HepG2 (cell line): Measurements from ENCODE around the gene POU3F3.

Experiments used
- AHR ChIP-seq: IDR thresholded peaks from 2 replicates; pipeline ENCODE4 v1.6.1; 2018; ENCODE audit warnings: missing genetic modification reagents, missing compliant biosample characterization
- ATF1 ChIP-seq: IDR thresholded peaks from 2 replicates; pipeline ENCODE4 v1.6.1; 2016; ENCODE audit warnings: mild to moderate bottlenecking, control low read depth
- ETV5 ChIP-seq: IDR thresholded peaks from 2 replicates; pipeline ENCODE4 v1.6.1; 2018; ENCODE audit warnings: missing biosample characterization, missing genetic modification reagents, inconsistent platforms, borderline replicate concordance
- EZH2 ChIP-seq: conservative IDR thresholded peaks from 2 replicates; pipeline ENCODE4 v1.6.1; 2012; ENCODE audit warnings: mild to moderate bottlenecking, low read depth, low read length, moderate library complexity
- NFIC ChIP-seq: IDR thresholded peaks from 2 replicates; pipeline ENCODE4 v1.6.1; 2012; ENCODE audit warnings: mild to moderate bottlenecking, low read length, inconsistent platforms
- NR2F6 ChIP-seq, 2 experiments: IDR thresholded peaks; 2 replicates each; pipeline ENCODE4 v1.6.1; 2016; ENCODE audit warnings: antibody characterized with exemption in 1 of 2, mild to moderate bottlenecking in 1 of 2
- PHF21A ChIP-seq: sonication (generic); formaldehyde crosslinking; IDR thresholded peaks from 2 replicates; pipeline ENCODE4 v1.5.0; 2020; ENCODE audit warnings: mild to moderate bottlenecking, missing genetic modification reagents
- RAD51 ChIP-seq: fragments of 450-650 bp; IDR thresholded peaks from 2 replicates; pipeline ENCODE4 v1.6.1; 2016; ENCODE audit warnings: borderline replicate concordance
- RNF2 ChIP-seq: fragments of 450-650 bp; conservative IDR thresholded peaks from 2 replicates; pipeline ENCODE4 v1.6.1; 2016; ENCODE audit warnings: low read depth
- YY1 ChIP-seq: IDR thresholded peaks from 2 replicates; pipeline ENCODE4 v1.6.1; 2011; ENCODE audit warnings: low read length, low read depth, moderate library complexity, mild to moderate bottlenecking; ENCODE audit not compliant: insufficient read depth, insufficient replicate concordance
- ZNF263 ChIP-seq: sonication (generic); formaldehyde crosslinking; IDR thresholded peaks from 2 replicates; pipeline ENCODE4 v1.4.0; 2020; ENCODE audit warnings: missing genetic modification reagents
- TF ChIP-seq, protein P1 (sequence below): sonication (generic); formaldehyde crosslinking; IDR thresholded peaks from 2 replicates; pipeline ENCODE4 v1.5.0; 2020; ENCODE audit warnings: mild to moderate bottlenecking, missing genetic modification reagents, moderate library complexity
- TF ChIP-seq, protein P2 (sequence below), 2 experiments: IDR thresholded peaks; 2 replicates each; pipeline ENCODE4 v1.6.1; 2011 to 2012; ENCODE audit warnings: low read length in 2 of 2, borderline replicate concordance in 1 of 2, low read depth in 1 of 2, mild to moderate bottlenecking in 1 of 2, moderate library complexity in 1 of 2
- TF ChIP-seq, protein P3 (sequence below): sonication (generic); formaldehyde crosslinking; IDR thresholded peaks from 2 replicates; pipeline ENCODE4 v1.5.1; 2020; ENCODE audit warnings: mild to moderate bottlenecking, missing genetic modification reagents, moderate library complexity

DNA sequence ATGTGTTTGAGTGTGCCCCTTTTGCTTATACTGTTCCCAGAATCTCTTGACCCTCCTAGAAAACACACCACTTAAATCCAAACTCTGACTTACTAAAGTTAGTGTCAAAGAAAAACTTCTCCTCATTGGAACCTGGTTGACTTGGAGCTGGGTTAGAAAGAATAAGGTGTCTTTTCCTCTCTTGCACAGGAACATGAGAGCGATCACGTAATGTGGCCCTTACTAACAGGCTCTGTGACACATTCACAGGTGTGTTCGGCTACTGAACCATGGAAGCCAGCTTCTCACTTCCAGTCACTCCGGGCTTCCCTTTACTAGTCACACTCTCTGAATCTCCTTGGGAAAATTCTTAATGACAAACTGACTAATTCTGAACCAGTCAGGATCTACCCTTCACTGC lies 5.4 kb upstream of the POU3F3 start:
- no peak for TF ChIP-seq AHR (CRISPR knock-in tag)
- no peak for TF ChIP-seq EZH2
- no peak for TF ChIP-seq ATF1 (CRISPR knock-in tag)
- no peak for TF ChIP-seq ETV5
- no peak for TF ChIP-seq NR2F6 (IDR thresholded peaks at IDR 0.05)
- no peak for TF ChIP-seq NR2F6 (CRISPR knock-in tag; IDR thresholded peaks at IDR 0.05)
- TF ChIP-seq, protein P1, sequence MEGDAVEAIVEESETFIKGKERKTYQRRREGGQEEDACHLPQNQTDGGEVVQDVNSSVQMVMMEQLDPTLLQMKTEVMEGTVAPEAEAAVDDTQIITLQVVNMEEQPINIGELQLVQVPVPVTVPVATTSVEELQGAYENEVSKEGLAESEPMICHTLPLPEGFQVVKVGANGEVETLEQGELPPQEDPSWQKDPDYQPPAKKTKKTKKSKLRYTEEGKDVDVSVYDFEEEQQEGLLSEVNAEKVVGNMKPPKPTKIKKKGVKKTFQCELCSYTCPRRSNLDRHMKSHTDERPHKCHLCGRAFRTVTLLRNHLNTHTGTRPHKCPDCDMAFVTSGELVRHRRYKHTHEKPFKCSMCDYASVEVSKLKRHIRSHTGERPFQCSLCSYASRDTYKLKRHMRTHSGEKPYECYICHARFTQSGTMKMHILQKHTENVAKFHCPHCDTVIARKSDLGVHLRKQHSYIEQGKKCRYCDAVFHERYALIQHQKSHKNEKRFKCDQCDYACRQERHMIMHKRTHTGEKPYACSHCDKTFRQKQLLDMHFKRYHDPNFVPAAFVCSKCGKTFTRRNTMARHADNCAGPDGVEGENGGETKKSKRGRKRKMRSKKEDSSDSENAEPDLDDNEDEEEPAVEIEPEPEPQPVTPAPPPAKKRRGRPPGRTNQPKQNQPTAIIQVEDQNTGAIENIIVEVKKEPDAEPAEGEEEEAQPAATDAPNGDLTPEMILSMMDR (CRISPR knock-in tag) = no peak
- no peak for TF ChIP-seq YY1
- TF ChIP-seq NFIC = no peak
- TF ChIP-seq, protein P2, sequence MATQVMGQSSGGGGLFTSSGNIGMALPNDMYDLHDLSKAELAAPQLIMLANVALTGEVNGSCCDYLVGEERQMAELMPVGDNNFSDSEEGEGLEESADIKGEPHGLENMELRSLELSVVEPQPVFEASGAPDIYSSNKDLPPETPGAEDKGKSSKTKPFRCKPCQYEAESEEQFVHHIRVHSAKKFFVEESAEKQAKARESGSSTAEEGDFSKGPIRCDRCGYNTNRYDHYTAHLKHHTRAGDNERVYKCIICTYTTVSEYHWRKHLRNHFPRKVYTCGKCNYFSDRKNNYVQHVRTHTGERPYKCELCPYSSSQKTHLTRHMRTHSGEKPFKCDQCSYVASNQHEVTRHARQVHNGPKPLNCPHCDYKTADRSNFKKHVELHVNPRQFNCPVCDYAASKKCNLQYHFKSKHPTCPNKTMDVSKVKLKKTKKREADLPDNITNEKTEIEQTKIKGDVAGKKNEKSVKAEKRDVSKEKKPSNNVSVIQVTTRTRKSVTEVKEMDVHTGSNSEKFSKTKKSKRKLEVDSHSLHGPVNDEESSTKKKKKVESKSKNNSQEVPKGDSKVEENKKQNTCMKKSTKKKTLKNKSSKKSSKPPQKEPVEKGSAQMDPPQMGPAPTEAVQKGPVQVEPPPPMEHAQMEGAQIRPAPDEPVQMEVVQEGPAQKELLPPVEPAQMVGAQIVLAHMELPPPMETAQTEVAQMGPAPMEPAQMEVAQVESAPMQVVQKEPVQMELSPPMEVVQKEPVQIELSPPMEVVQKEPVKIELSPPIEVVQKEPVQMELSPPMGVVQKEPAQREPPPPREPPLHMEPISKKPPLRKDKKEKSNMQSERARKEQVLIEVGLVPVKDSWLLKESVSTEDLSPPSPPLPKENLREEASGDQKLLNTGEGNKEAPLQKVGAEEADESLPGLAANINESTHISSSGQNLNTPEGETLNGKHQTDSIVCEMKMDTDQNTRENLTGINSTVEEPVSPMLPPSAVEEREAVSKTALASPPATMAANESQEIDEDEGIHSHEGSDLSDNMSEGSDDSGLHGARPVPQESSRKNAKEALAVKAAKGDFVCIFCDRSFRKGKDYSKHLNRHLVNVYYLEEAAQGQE (IDR thresholded peaks at IDR 0.05; ENCODE audit: borderline replicate concordance in 1 of 2, low read depth in 1 of 2, low read length in 2 of 2) = no peak
- TF ChIP-seq ZNF263 (CRISPR knock-in tag) = no peak
- TF ChIP-seq PHF21A = no peak
- TF ChIP-seq, protein P3, sequence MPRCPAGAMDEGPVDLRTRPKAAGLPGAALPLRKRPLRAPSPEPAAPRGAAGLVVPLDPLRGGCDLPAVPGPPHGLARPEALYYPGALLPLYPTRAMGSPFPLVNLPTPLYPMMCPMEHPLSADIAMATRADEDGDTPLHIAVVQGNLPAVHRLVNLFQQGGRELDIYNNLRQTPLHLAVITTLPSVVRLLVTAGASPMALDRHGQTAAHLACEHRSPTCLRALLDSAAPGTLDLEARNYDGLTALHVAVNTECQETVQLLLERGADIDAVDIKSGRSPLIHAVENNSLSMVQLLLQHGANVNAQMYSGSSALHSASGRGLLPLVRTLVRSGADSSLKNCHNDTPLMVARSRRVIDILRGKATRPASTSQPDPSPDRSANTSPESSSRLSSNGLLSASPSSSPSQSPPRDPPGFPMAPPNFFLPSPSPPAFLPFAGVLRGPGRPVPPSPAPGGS (CRISPR knock-in tag) = no peak
- no peak for TF ChIP-seq RNF2
- TF ChIP-seq RAD51 = no peak
